ENCODE measurements around the gene MYBPC2.
A peak's percentile ranks its signal among the peaks of the same experiment; 100 is the strongest.

- TF ChIP-seq CTCF (IDR thresholded peaks at IDR 0.05 in 8 of 11, conservative IDR thresholded peaks at IDR 0.05 in 3 of 11), result no peak
- peak in 1 of 3 donors; percentile 15 for TF ChIP-seq POLR2AphosphoS5 (IDR thresholded peaks at IDR 0.05)
Measured at GRCh38 chr19:50430888-50431342, 1.8 kb upstream of the MYBPC2 start.

All from spleen (tissue), 7 donors.